Middle frontal gyrus (tissue), 1 donor: ENCODE results near the gene TRIM37.
"Not testable (repeated sequence)": the region's sequence is repeated elsewhere in the genome, so short reads cannot be mapped to it uniquely, and the experiment has no call there.

ENCODE experiments used
- DNase-seq: peaks from one replicate; pipeline ENCODE4 v3.0.0-alpha.2; 2015; ENCODE audit warnings: low spot score; ENCODE audit errors: extremely low spot score

The TRIM37 gene

GRCh38 chr17:58956997-58957724 lies 149.5 kb downstream of the TRIM37 start:
- DNase-seq, result no peak

DNA sequence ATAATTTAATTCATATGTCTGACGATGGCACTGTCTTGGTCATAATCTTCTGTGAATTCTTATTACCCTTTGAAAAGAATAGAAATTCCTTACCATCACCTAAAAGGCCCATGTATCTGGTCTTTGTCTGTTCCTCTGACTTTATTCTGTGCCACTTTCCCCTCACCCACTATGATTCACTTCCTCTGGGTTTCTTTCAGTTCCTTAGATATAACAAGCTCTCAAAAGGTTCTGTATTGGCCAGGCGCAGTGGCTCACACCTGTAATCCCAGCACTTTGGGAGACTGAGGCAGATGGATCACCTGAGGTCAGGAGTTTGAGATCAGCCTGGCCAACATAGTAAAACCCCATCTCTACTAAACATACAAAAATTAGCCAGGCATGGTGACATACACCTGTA lies 152.3 kb downstream of the TRIM37 start:
- not testable (repeated sequence) for DNase-seq

DNA sequence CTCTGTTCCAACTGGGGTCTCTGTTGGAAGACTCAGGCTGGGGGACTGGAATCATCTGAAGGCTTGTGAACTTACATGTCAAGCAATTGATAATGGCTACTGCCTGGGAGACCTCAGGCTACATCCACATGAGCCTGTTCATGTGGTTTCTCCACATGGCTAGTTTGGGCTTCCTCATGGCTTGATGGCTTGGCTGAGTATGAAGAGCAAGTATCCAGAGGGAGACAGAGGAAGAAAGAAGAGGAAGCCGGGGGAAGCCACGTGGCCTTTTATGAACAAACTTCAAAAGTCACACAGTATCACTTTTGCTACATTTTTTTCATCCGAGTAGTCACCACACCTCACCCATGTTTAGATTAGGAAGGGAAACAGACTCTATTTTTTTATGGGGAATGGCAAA lies 158.9 kb downstream of the TRIM37 start:
- DNase-seq, result no peak

DNA sequence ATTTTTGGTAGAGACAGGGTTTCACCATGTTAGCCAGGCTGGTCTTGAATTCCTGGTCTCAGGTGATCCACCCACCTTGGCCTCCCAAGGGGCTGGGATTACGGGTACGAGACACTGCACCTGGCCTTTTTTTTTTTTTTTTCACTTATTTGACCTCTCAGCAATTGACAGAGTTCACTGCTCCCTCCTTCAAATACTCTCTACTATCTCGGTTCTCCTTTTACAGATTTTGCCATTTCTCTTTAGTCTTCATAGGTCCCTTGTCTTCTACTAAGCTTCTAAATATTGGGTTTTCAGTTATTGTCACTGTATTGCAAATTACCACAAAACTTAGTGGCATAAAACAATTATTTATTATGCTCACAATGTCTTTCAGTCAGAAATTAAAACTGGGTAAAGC lies 159.3 kb downstream of the TRIM37 start:
- no peak for DNase-seq

DNA sequence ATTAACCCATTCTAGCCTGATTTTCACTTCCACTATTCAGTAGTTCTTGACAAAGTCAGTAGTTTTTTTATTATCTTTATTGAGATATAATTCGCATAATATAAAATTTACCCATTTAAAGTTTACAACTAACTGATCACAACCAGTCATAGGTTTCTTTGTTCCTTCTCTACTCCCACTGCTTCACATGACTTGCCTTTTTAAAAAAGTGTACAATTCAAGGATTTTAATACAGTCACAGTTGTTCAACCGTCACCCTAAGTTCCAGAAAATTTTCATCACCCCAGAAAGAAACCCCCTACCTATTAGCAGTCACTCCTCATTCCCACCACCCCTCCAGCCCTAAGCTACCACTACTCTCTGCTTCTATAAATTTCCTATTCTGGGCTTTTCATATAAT lies 162.5 kb downstream of the TRIM37 start:
- DNase-seq, result no peak

DNA sequence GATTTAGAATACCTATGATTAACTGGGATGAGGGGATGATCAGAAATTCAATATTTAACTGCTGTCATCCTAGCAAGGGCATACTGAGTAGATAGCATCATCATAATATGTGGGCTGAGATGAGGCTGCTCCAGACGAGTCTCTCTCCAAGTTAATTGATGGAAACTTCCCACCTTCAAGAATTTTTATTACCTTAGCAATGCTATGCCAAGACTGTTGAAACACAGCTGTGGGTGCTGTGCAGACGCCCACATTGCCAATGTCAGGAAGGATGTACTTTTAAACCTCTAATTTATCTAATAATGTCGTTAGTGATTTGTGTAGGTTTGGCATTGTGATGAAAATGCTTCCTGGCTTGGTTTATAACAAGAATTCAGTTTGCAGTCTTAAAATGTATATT lies 170.4 kb downstream of the TRIM37 start:
- no peak for DNase-seq

GRCh38 chr17:58932956-58933355 lies 173.7 kb downstream of the TRIM37 start:
- no peak for DNase-seq
